ENCODE measurements around the gene KCNN3. TPM values are rescaled to one million over a fixed set of nuclear protein-coding genes. Genes with fewer than 3 reads are reported as not detected.
"Not testable (repeated sequence)": the region's sequence is repeated elsewhere in the genome, so short reads cannot be mapped to it uniquely, and the experiment has no call there.

Gene KCNN3
- total RNA-seq, 5 donors from 2014 or later (not counting 1 experiment from before 2014, with no cell fraction given): 0.03 to 0.23 (median 0.18) TPM

- H3K36me3 ChIP-seq (ENCODE audit: control insufficient read depth in 2 of 2, extremely low read depth in 1 of 2, insufficient read depth in 1 of 2, low read length in 1 of 2); H3K4me3 Mint-ChIP-seq; H3K4me1 ChIP-seq (ENCODE audit: control insufficient read depth in 1 of 2, extremely low read depth in 1 of 2, insufficient read depth in 2 of 2, low read length in 2 of 2); POLR2A ChIA-PET; H3K27me3 Mint-ChIP-seq; DNase-seq; H3K4me1 Mint-ChIP-seq; H3K27ac ChIP-seq (ENCODE audit: low read length); H3K4me3 ChIP-seq (ENCODE audit: control insufficient read depth in 1 of 2, extremely low read depth in 1 of 2, low read length in 1 of 2); H3K9me3 Mint-ChIP-seq; ATAC-seq (replicated peaks in 1 of 4); H3K27me3 ChIP-seq (replicated peaks in 1 of 2; ENCODE audit: control insufficient read depth in 2 of 2, extremely low read depth in 1 of 2, insufficient read depth in 2 of 2, low read length in 1 of 2); H3K27ac Mint-ChIP-seq; H3K9me3 ChIP-seq; CTCF ChIA-PET; H3K36me3 Mint-ChIP-seq: not testable (repeated sequence)
- 89% methylated on average over 8 of the region's 8 CpGs for WGBS (ENCODE audit: insufficient coverage)
Observed at GRCh38 chr1:154672245-154672644, 197.8 kb downstream of the KCNN3 start.

DNA sequence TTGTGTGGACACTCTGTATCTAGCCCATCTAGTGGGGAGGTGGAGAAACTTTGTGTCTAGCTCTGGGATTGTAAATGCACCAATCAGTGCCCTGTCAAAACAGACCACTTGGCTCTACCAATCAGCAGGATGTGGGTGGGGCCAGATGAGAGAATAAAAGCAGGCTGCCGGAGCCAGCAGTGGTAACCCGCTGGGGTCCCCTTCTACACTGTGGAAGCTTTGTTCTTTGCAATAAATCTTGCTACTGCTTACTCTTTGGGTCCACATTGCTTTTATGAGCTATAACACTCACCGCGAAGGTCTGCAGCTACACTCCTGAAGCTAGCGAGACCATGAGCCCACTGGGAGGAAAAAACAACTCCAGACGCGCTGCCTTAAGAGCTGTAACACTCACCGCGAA lies 198.7 kb downstream of the KCNN3 start:
- 90% methylated on average over 5 of the region's 9 CpGs for WGBS (ENCODE audit: insufficient coverage)
- H3K4me1 Mint-ChIP-seq; DNase-seq; H3K4me3 Mint-ChIP-seq; H3K36me3 ChIP-seq (ENCODE audit: control insufficient read depth in 2 of 2, extremely low read depth in 1 of 2, insufficient read depth in 1 of 2, low read length in 1 of 2); H3K27me3 ChIP-seq (replicated peaks in 1 of 2; ENCODE audit: control insufficient read depth in 2 of 2, extremely low read depth in 1 of 2, insufficient read depth in 2 of 2, low read length in 1 of 2); H3K27ac ChIP-seq (ENCODE audit: low read length); H3K4me1 ChIP-seq (ENCODE audit: control insufficient read depth in 1 of 2, extremely low read depth in 1 of 2, insufficient read depth in 2 of 2, low read length in 2 of 2); H3K9me3 ChIP-seq; H3K27ac Mint-ChIP-seq; H3K27me3 Mint-ChIP-seq; H3K36me3 Mint-ChIP-seq; H3K9me3 Mint-ChIP-seq; ATAC-seq (replicated peaks in 1 of 4); POLR2A ChIA-PET; H3K4me3 ChIP-seq (ENCODE audit: control insufficient read depth in 1 of 2, extremely low read depth in 1 of 2, low read length in 1 of 2): not testable (repeated sequence)
- CTCF ChIA-PET: interaction anchor here in 1 of 2 donors (0.6 kb wide), 1 partner anchor 342 kb away, joined by 6 read pairs; no protein-coding TSS in a partner anchor

DNA sequence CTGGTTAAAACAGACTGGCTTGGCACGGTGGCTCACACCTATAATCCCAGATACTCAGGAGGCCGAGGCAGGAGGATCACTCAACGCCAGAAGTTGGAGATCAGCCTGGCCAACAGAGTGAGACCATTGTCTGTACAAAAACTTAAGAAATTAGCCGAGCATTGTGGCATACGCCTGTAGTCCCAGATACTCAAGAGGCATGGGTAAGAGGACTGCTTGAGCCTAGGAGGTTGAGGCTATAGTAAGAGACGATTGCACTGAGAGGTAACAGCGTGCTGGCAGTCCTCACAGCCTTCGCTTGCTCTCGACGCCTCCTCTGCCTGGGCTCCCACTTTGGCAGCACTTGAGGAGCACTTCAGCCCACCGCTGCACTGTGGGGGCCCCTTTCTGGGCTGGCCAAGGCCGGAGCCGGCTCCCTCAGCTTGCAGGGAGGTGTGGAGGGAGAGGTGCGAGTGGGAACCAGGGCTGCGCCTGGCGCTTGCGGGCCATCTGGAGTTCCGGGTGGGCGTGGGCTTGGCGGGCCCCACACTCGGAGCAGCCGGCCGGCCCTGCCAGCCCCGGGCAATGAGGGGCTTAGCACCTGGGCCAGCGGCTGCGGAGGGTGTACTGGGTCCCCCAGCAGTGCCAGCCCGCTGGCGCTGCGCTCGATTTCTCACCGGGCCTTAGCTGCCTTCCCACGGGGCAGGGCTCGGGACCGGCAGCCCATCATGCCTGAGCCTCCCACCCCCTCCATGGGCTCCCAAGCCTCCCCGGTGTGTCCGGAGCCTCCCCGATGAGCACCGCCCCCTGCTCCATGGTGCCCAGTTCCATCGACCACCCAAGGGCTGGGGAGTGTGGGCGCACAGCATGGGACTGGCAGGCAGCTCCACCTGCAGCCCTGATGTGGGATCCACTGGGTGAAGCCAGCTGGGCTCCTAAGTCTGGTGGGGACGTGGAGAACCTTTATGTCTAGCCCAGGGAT lies 199.5 kb downstream of the KCNN3 start:
- H3K36me3 ChIP-seq (ENCODE audit: control insufficient read depth in 2 of 2, extremely low read depth in 1 of 2, insufficient read depth in 1 of 2, low read length in 1 of 2); POLR2A ChIA-PET; H3K36me3 Mint-ChIP-seq; H3K27ac Mint-ChIP-seq; H3K4me3 Mint-ChIP-seq; H3K9me3 ChIP-seq; H3K27me3 ChIP-seq (replicated peaks in 1 of 2; ENCODE audit: control insufficient read depth in 2 of 2, extremely low read depth in 1 of 2, insufficient read depth in 2 of 2, low read length in 1 of 2); H3K4me1 Mint-ChIP-seq; H3K27me3 Mint-ChIP-seq; H3K4me3 ChIP-seq (ENCODE audit: control insufficient read depth in 1 of 2, extremely low read depth in 1 of 2, low read length in 1 of 2); ATAC-seq (replicated peaks in 1 of 4); H3K9me3 Mint-ChIP-seq; H3K4me1 ChIP-seq (ENCODE audit: control insufficient read depth in 1 of 2, extremely low read depth in 1 of 2, insufficient read depth in 2 of 2, low read length in 2 of 2); H3K27ac ChIP-seq (ENCODE audit: low read length); DNase-seq: not testable (repeated sequence)
- WGBS (ENCODE audit: insufficient coverage): 97% methylated on average over 13 of the region's 41 CpGs
- CTCF ChIA-PET: interaction anchor here in 1 of 2 donors (1.0 to 1.7 kb wide), 6 partner anchors 75 to 523 kb away, joined by 3 to 13 read pairs (median 6); no protein-coding TSS in a partner anchor

GRCh38 chr1:154669464-154670282 lies 200.4 kb downstream of the KCNN3 start:
- Histone ChIP-seq H3K9me3 (no peaks in the 10 kb centered on the region), H3K4me1 (ENCODE audit: control insufficient read depth in 1 of 2, extremely low read depth in 1 of 2, insufficient read depth in 2 of 2, low read length in 2 of 2) (no peaks in the 10 kb centered on the region), H3K36me3 (ENCODE audit: control insufficient read depth in 2 of 2, extremely low read depth in 1 of 2, insufficient read depth in 1 of 2, low read length in 1 of 2) (no peaks in the 10 kb centered on the region), H3K27ac (ENCODE audit: low read length) (no peak overlapping the region), H3K4me3 (ENCODE audit: control insufficient read depth in 1 of 2, extremely low read depth in 1 of 2, low read length in 1 of 2) (no peak overlapping the region), H3K27me3 (replicated peaks in 1 of 2; ENCODE audit: control insufficient read depth in 2 of 2, extremely low read depth in 1 of 2, insufficient read depth in 2 of 2, low read length in 1 of 2) (peaks cover 0 to 3% of the 10 kb centered on the region in 2 experiments)
- Mint-ChIP-seq H3K4me1 (no peaks in the 10 kb centered on the region), H3K27ac (peak overlapping the region in 1 of 2 donors; percentile 22), H3K27me3 (no peaks in the 10 kb centered on the region), H3K4me3 (no peak overlapping the region), H3K9me3 (no peaks in the 10 kb centered on the region), H3K36me3 (no peaks in the 10 kb centered on the region)
- ChIA-PET POLR2A (no interaction called here), CTCF (interaction anchor here (0.6 to 1.7 kb wide), 10 partner anchors 16 to 524 kb away, joined by 3 to 13 read pairs (median 4); no protein-coding TSS in a partner anchor)
- ATAC-seq (replicated peaks in 1 of 4): peak; percentile 97 to 100 (median 98)
- peak; percentile 44 to 85 (median 67) for DNase-seq
- WGBS (ENCODE audit: insufficient coverage): 76% methylated on average over 4 of the region's 9 CpGs

GRCh38 chr1:154666051-154666790 lies 203.9 kb downstream of the KCNN3 start:
- Mint-ChIP-seq H3K4me3 (no peak overlapping the region), H3K4me1 (no peaks in the 10 kb centered on the region), H3K27ac (no peak overlapping the region), H3K9me3 (no peaks in the 10 kb centered on the region), H3K27me3 (peaks cover 5% of the 10 kb centered on the region in 2 donors), H3K36me3 (no peaks in the 10 kb centered on the region)
- ChIA-PET POLR2A (no interaction called here), CTCF (interaction anchor here in 1 of 2 donors (0.6 kb wide), 1 partner anchor 67 kb away, joined by 3 read pairs; no protein-coding TSS in a partner anchor)
- H3K4me3 ChIP-seq (ENCODE audit: control insufficient read depth in 1 of 2, extremely low read depth in 1 of 2, low read length in 1 of 2): no peak overlapping the region
- H3K36me3 ChIP-seq (ENCODE audit: control insufficient read depth in 2 of 2, extremely low read depth in 1 of 2, insufficient read depth in 1 of 2, low read length in 1 of 2): no peaks in the 10 kb centered on the region
- ATAC-seq (replicated peaks in 1 of 4): no peak
- no peaks in the 10 kb centered on the region for H3K4me1 ChIP-seq (ENCODE audit: control insufficient read depth in 1 of 2, extremely low read depth in 1 of 2, insufficient read depth in 2 of 2, low read length in 2 of 2)
- no peak for DNase-seq
- H3K9me3 ChIP-seq: no peaks in the 10 kb centered on the region
- peaks cover 0 to 3% of the 10 kb centered on the region in 2 experiments for H3K27me3 ChIP-seq (replicated peaks in 1 of 2; ENCODE audit: control insufficient read depth in 2 of 2, extremely low read depth in 1 of 2, insufficient read depth in 2 of 2, low read length in 1 of 2)
- H3K27ac ChIP-seq (ENCODE audit: low read length): no peak overlapping the region
- 86% methylated on average over 1 of the region's 7 CpGs for WGBS (ENCODE audit: insufficient coverage)
